Measurements from ENCODE around the gene ACOT8. TPM values are rescaled to one million over a fixed set of nuclear protein-coding genes. Genes with fewer than 3 reads are reported as not detected.

ACOT8 gene
- total and polyA plus RNA-seq, 2 experiments from 2014 or later = 32.9 to 55.2 TPM

GRCh38 chr20:45893831-45894230 is 36.6 kb upstream of the ACOT8 start:
- Histone ChIP-seq H2AFZ (no peak overlapping the region), H3K79me2 (ENCODE audit: insufficient read depth) (peaks cover 23% of the 10 kb centered on the region; the same call in 1 of the 2 replicates), H3K27me3 (replicated peaks; ENCODE audit: insufficient read depth) (no peaks in the 10 kb centered on the region), H3K27ac (no peak overlapping the region), H3K36me3 (ENCODE audit: low read depth) (peaks cover 14% of the 10 kb centered on the region; the same call in 1 of the 2 replicates), H3F3A (ENCODE audit: insufficient read depth) (no peaks in the 10 kb centered on the region), H3K9ac (no peak overlapping the region), H3K9me2 (ENCODE audit: insufficient read depth) (no peaks in the 10 kb centered on the region), H3K4me2 (ENCODE audit: unreplicated experiment) (no peak overlapping the region), H3K4me3 (no peak overlapping the region), H4K20me1 (ENCODE audit: insufficient read depth) (no peaks in the 10 kb centered on the region), H3K9me3 (ENCODE audit: low read depth) (no peaks in the 10 kb centered on the region), H3K4me1 (ENCODE audit: insufficient read depth) (no peaks in the 10 kb centered on the region; the same call in 1 of the 2 replicates)
- in situ Hi-C loops (cut with MboI) = no loop called here
- TF ChIP-seq EZH2phosphoT487 (IDR thresholded peaks at IDR 0.05; ENCODE audit: insufficient read depth, low read depth) (no peak), EZH2 (IDR thresholded peaks at IDR 0.05; ENCODE audit: insufficient read depth, poor library complexity, severe bottlenecking) (no peak)
- WGBS, 2 experiments (ENCODE audit: low coverage in 1 of 2, low lambda C conversion rate in 2 of 2, missing lambda C conversion rate in 2 of 2) = 97 to 98% methylated on average over 4 of the region's 4 CpGs
- DNase-seq = no peak

GRCh38 chr20:45892828-45893500 is 35.8 kb upstream of the ACOT8 start:
- Histone ChIP-seq H2AFZ (no peak overlapping the region), H3K27ac (no peak overlapping the region), H3K9me2 (ENCODE audit: insufficient read depth) (no peaks in the 10 kb centered on the region), H3K27me3 (replicated peaks; ENCODE audit: insufficient read depth) (no peaks in the 10 kb centered on the region), H3K4me1 (ENCODE audit: insufficient read depth) (no peaks in the 10 kb centered on the region; the same call in 1 of the 2 replicates), H3F3A (ENCODE audit: insufficient read depth) (no peaks in the 10 kb centered on the region), H3K9ac (peak overlapping the region; percentile 85; the same call in 1 of the 2 replicates), H3K9me3 (ENCODE audit: low read depth) (no peaks in the 10 kb centered on the region), H3K4me3 (no peak overlapping the region), H3K79me2 (ENCODE audit: insufficient read depth) (peaks cover 23% of the 10 kb centered on the region; the same call in 1 of the 2 replicates), H4K20me1 (ENCODE audit: insufficient read depth) (no peaks in the 10 kb centered on the region), H3K36me3 (ENCODE audit: low read depth) (peaks cover 14% of the 10 kb centered on the region; the same call in 1 of the 2 replicates), H3K4me2 (ENCODE audit: unreplicated experiment) (no peak overlapping the region)
- no peak for DNase-seq
- 63 to 69% methylated on average over 4 of the region's 4 CpGs for WGBS, 2 experiments (ENCODE audit: low coverage in 1 of 2, low lambda C conversion rate in 2 of 2, missing lambda C conversion rate in 2 of 2)
- no peak for TF ChIP-seq EZH2phosphoT487 (IDR thresholded peaks at IDR 0.05; ENCODE audit: insufficient read depth, low read depth)
- TF ChIP-seq EZH2 (IDR thresholded peaks at IDR 0.05; ENCODE audit: insufficient read depth, poor library complexity, severe bottlenecking) = no peak
- in situ Hi-C loops (cut with MboI) = no loop called here

DNA sequence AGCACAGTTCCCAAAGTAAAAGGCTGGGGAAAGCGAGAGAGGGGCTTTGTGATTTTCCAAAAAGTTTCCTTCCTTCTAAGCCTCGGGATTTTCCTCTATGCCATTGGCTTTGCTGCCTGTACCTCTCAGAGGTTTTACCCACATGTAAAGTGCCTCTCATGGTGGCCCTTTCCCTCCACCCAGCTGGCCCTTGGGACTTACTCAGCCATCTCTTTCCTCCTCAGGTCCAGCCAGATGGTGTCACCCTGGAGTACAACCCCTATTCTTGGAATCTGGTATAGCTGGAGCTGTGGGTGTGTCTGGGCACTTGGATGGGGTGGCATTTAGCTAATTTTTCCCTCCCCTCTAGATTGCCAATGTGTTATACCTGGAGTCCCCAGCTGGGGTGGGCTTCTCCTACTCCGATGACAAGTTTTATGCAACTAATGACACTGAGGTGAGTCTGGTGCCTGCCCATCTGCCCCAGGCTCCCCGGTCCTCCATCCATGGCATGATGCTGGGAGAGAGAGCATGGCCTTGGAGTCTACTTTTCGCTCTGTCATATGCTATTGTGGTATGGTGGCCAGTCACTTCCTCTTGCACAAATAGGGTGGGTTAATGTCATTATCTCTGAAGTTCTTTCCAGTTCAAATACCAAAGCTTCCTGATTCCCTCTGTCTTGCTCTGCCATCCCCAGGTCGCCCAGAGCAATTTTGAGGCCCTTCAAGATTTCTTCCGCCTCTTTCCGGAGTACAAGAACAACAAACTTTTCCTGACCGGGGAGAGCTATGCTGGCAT is 35.0 kb upstream of the ACOT8 start:
- WGBS, 2 experiments (ENCODE audit: low coverage in 1 of 2, low lambda C conversion rate in 2 of 2, missing lambda C conversion rate in 2 of 2) = 65 to 70% methylated on average over 9 of the region's 9 CpGs
- H3K36me3 ChIP-seq (ENCODE audit: low read depth) = peaks cover 14% of the 10 kb centered on the region; the same call in 1 of the 2 replicates
- no peaks in the 10 kb centered on the region for H3K27me3 ChIP-seq (replicated peaks; ENCODE audit: insufficient read depth)
- no peak overlapping the region for H2AFZ ChIP-seq
- H3K9ac ChIP-seq = peak overlapping the region; percentile 85
- H3K79me2 ChIP-seq (ENCODE audit: insufficient read depth) = peaks cover 23% of the 10 kb centered on the region; the same call in 1 of the 2 replicates
- H3K9me3 ChIP-seq (ENCODE audit: low read depth) = no peaks in the 10 kb centered on the region
- H3K4me3 ChIP-seq = peak overlapping the region; percentile 78
- no peaks in the 10 kb centered on the region for H3F3A ChIP-seq (ENCODE audit: insufficient read depth)
- no peak overlapping the region for H3K27ac ChIP-seq
- DNase-seq = peak; percentile 73
- in situ Hi-C loops (cut with MboI) = no loop called here
- TF ChIP-seq EZH2phosphoT487 (IDR thresholded peaks at IDR 0.05; ENCODE audit: insufficient read depth, low read depth) (no peak), EZH2 (IDR thresholded peaks at IDR 0.05; ENCODE audit: insufficient read depth, poor library complexity, severe bottlenecking) (no peak)
- no peaks in the 10 kb centered on the region for H4K20me1 ChIP-seq (ENCODE audit: insufficient read depth)
- peak overlapping the region; percentile 75 for H3K4me2 ChIP-seq (ENCODE audit: unreplicated experiment)
- no peaks in the 10 kb centered on the region for H3K9me2 ChIP-seq (ENCODE audit: insufficient read depth)
- H3K4me1 ChIP-seq (ENCODE audit: insufficient read depth) = no peaks in the 10 kb centered on the region; the same call in 1 of the 2 replicates

All from GM23248 (cell line).